Measurements from ENCODE around the gene UBAC1.
"Not testable (repeated sequence)": the region's sequence is repeated elsewhere in the genome, so short reads cannot be mapped to it uniquely, and the experiment has no call there.

The UBAC1 gene

DNA sequence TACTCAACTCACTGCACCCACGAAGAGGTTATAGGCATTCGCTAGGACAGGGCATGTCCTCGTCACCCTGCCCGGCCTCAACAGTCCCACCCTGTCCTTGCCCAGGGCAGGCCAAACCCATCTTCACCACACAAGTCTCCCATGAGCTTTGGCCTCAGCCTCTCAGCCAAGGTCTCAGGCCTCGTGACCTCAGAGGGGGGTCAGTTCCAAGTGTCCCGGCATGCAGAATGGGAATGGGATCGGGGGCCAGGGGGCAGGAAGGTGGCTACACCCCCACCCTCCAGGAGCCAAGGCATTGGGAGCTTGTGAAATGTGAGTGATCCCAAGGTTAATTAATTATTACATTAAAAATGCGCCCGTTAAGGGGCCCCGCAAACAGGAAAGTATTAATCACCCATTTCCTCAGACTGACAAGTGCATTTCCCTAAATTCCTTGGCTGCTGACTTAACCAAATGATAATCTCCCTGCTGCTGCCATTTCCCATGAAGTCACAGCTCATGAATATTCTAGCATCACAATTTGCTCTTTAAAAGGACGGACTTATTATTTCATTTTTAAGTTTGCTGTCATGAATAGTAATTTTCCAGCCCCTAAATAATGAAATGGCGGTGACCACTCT lies 8.0 kb upstream of the UBAC1 start:
- Histone ChIP-seq H3K4me1 (ENCODE audit: control insufficient read depth in 2 of 2, insufficient read depth in 2 of 2, low read length in 2 of 2) (peaks cover 0 to 3% of the 10 kb centered on the region in 2 donors), H3K9me3 (ENCODE audit: control insufficient read depth in 2 of 2, low read length in 2 of 2) (no peaks in the 10 kb centered on the region), H3K9ac (ENCODE audit: low read depth in 1 of 2, low read length in 2 of 2) (no peak overlapping the region), H3K27ac (ENCODE audit: low read depth in 2 of 2, low read length in 2 of 2) (peak overlapping the region in 1 of 2 donors; percentile 9), H3K27me3 (ENCODE audit: control insufficient read depth in 2 of 2, insufficient read depth in 2 of 2, low read length in 2 of 2) (peaks cover 0 to 2% of the 10 kb centered on the region in 2 donors), H3K36me3 (ENCODE audit: control insufficient read depth in 2 of 2, insufficient read depth in 2 of 2, low read length in 2 of 2) (no peaks in the 10 kb centered on the region), H3K4me3 (ENCODE audit: low read length in 2 of 2) (no peak overlapping the region)

DNA sequence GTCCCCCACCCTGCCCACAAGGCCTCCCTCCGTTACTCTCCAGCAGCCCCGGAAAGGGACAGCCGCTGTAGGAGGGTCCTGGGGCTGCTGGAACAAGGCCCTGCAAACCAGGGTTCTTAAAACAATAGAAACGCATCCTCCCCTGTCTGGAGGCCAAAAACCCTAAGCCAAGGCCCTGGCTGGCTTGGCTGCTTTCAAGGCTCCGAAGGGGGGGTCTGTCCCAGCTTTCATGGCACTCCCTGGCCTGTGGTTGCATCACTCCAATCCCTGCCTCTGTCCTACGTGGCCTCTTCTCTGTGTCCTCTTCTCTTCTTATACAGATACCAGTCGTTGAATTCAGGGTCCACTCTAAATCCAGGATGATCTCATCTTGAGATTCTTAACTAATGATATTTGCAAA lies 7.4 kb upstream of the UBAC1 start:
- H3K4me3 ChIP-seq (ENCODE audit: low read length in 2 of 2), result no peak overlapping the region
- H3K9me3 ChIP-seq (ENCODE audit: control insufficient read depth in 2 of 2, low read length in 2 of 2), result no peaks in the 10 kb centered on the region
- no peaks in the 10 kb centered on the region for H3K36me3 ChIP-seq (ENCODE audit: control insufficient read depth in 2 of 2, insufficient read depth in 2 of 2, low read length in 2 of 2)
- no peak overlapping the region for H3K27ac ChIP-seq (ENCODE audit: low read depth in 2 of 2, low read length in 2 of 2)
- H3K27me3 ChIP-seq (ENCODE audit: control insufficient read depth in 2 of 2, insufficient read depth in 2 of 2, low read length in 2 of 2), result peaks cover 0 to 2% of the 10 kb centered on the region in 2 donors
- H3K4me1 ChIP-seq (ENCODE audit: control insufficient read depth in 2 of 2, insufficient read depth in 2 of 2, low read length in 2 of 2), result peaks cover 0 to 3% of the 10 kb centered on the region in 2 donors
- H3K9ac ChIP-seq (ENCODE audit: low read depth in 1 of 2, low read length in 2 of 2), result no peak overlapping the region

DNA sequence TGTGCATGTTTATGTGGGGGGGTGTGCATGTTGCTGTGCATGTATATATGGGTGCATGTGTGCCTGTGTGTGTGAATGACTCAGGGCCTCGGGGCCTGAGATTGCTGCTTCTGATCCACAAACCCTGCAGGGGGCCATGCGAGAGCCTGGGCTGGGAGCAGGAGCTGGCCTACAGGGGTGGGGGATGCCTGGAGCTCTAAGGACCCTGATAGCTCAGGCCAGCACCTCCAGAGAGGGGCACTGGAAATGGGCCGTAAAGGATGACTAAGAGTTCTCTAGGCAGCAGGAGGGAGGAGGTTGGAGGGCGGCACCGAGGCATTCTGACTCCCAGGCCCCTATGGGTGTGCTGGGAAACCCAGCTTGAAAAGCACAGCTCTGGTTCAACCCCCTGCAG lies 6.9 kb upstream of the UBAC1 start:
- Histone ChIP-seq H3K36me3 (ENCODE audit: control insufficient read depth in 2 of 2, insufficient read depth in 2 of 2, low read length in 2 of 2) (no peaks in the 10 kb centered on the region), H3K27ac (ENCODE audit: low read depth in 2 of 2, low read length in 2 of 2) (no peak overlapping the region), H3K4me1 (ENCODE audit: control insufficient read depth in 2 of 2, insufficient read depth in 2 of 2, low read length in 2 of 2) (peaks cover 0 to 3% of the 10 kb centered on the region in 2 donors), H3K4me3 (ENCODE audit: low read length in 2 of 2) (peak overlapping the region in 1 of 2 donors; percentile 1), H3K27me3 (ENCODE audit: control insufficient read depth in 2 of 2, insufficient read depth in 2 of 2, low read length in 2 of 2) (peaks cover 0 to 2% of the 10 kb centered on the region in 2 donors), H3K9me3 (ENCODE audit: control insufficient read depth in 2 of 2, low read length in 2 of 2) (no peaks in the 10 kb centered on the region), H3K9ac (ENCODE audit: low read depth in 1 of 2, low read length in 2 of 2) (no peak overlapping the region)

GRCh38 chr9:135966916-135967260 lies 5.7 kb upstream of the UBAC1 start:
- not testable (repeated sequence) for H3K27me3 ChIP-seq (ENCODE audit: control insufficient read depth in 2 of 2, insufficient read depth in 2 of 2, low read length in 2 of 2); H3K27ac ChIP-seq (ENCODE audit: low read depth in 2 of 2, low read length in 2 of 2); H3K4me3 ChIP-seq (ENCODE audit: low read length in 2 of 2); H3K4me1 ChIP-seq (ENCODE audit: control insufficient read depth in 2 of 2, insufficient read depth in 2 of 2, low read length in 2 of 2); H3K9me3 ChIP-seq (ENCODE audit: control insufficient read depth in 2 of 2, low read length in 2 of 2); H3K36me3 ChIP-seq (ENCODE audit: control insufficient read depth in 2 of 2, insufficient read depth in 2 of 2, low read length in 2 of 2); H3K9ac ChIP-seq (ENCODE audit: low read depth in 1 of 2, low read length in 2 of 2)

DNA sequence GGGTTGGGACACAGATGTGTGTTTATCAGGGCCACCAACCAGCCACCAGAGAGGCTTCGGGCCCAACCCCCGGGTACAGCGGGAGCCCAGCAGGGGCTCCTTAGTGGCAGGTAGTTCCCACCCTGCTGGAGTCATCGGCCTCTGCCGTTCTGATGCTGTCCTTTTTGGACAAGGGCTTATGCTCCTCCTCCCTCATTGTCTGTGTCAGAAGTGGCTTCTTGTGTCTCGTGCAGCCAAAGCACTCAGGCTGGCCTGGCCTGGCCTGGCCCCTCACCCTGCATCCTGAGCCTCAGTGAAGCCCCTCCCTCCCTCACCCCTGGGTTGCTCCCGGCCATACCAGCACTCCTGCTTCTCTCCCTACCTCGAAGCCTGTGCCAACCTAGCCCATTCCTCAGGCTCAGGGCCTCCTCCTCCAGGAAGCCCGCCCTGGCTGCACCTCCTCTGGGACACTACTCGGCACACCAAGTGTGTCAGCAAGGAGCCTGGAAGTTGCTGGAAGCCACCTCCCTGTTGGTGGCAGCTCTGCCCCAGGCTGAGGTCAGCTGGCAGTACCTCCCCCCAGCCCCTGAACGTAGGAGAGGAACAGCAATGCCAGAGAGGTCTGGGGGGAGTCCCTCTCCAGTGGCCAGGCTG lies 4.1 kb upstream of the UBAC1 start:
- Histone ChIP-seq H3K9me3 (ENCODE audit: control insufficient read depth in 2 of 2, low read length in 2 of 2) (no peaks in the 10 kb centered on the region), H3K27me3 (ENCODE audit: control insufficient read depth in 2 of 2, insufficient read depth in 2 of 2, low read length in 2 of 2) (peaks cover 0 to 2% of the 10 kb centered on the region in 2 donors), H3K4me3 (ENCODE audit: low read length in 2 of 2) (no peak overlapping the region), H3K4me1 (ENCODE audit: control insufficient read depth in 2 of 2, insufficient read depth in 2 of 2, low read length in 2 of 2) (peaks cover 1 to 6% of the 10 kb centered on the region in 2 donors), H3K27ac (ENCODE audit: low read depth in 2 of 2, low read length in 2 of 2) (no peak overlapping the region), H3K9ac (ENCODE audit: low read depth in 1 of 2, low read length in 2 of 2) (no peak overlapping the region), H3K36me3 (ENCODE audit: control insufficient read depth in 2 of 2, insufficient read depth in 2 of 2, low read length in 2 of 2) (no peaks in the 10 kb centered on the region)

DNA sequence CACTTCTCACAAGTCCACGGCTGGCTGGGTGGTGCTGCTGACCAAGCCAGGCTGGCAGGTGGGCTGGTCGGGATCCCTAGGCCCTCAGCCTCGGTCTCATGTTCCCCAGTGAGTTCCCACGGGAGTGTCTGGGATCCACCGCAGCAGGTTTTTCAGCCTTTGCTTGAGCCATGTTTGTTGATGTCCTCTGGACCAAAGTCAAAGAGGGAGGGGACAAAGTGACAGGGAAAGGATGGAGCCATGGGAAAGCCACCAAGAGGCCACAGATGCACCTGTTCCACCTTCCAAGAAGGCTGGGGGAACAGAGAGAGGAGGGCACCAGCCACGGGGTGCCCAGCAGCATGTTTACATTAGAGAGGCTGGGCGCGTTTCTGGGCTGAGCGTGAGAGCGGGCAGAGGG lies 2.8 kb upstream of the UBAC1 start:
- Histone ChIP-seq H3K9me3 (ENCODE audit: control insufficient read depth in 2 of 2, low read length in 2 of 2) (no peaks in the 10 kb centered on the region), H3K27ac (ENCODE audit: low read depth in 2 of 2, low read length in 2 of 2) (no peak overlapping the region), H3K4me1 (ENCODE audit: control insufficient read depth in 2 of 2, insufficient read depth in 2 of 2, low read length in 2 of 2) (peaks cover 9 to 14% of the 10 kb centered on the region in 2 donors), H3K36me3 (ENCODE audit: control insufficient read depth in 2 of 2, insufficient read depth in 2 of 2, low read length in 2 of 2) (no peaks in the 10 kb centered on the region), H3K4me3 (ENCODE audit: low read length in 2 of 2) (no peak overlapping the region), H3K9ac (ENCODE audit: low read depth in 1 of 2, low read length in 2 of 2) (no peak overlapping the region), H3K27me3 (ENCODE audit: control insufficient read depth in 2 of 2, insufficient read depth in 2 of 2, low read length in 2 of 2) (peaks cover 0 to under 1% of the 10 kb centered on the region in 2 donors)

DNA sequence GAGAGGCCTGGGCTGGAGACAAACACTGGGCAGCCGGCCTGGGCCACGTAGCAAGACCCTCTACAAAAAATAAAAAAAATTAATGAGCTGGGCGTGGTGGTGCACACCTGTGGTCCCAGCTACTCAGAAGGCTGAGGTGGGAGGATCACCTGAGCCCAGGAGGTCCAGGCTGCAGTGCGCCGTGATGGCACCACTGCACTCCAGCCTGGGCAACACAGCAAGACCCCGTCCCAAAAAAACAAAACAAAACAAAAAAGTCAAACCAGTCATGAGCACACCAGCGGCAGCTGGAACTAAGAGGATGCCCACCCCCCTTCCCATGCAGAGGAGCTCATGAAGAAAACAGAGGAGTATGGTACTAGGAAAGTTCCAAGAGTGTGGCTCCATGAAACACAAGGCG lies 2.2 kb upstream of the UBAC1 start:
- Histone ChIP-seq H3K9me3 (ENCODE audit: control insufficient read depth in 2 of 2, low read length in 2 of 2) (no peaks in the 10 kb centered on the region), H3K4me3 (ENCODE audit: low read length in 2 of 2) (no peak overlapping the region), H3K4me1 (ENCODE audit: control insufficient read depth in 2 of 2, insufficient read depth in 2 of 2, low read length in 2 of 2) (peaks cover 9 to 14% of the 10 kb centered on the region in 2 donors), H3K9ac (ENCODE audit: low read depth in 1 of 2, low read length in 2 of 2) (no peak overlapping the region), H3K27me3 (ENCODE audit: control insufficient read depth in 2 of 2, insufficient read depth in 2 of 2, low read length in 2 of 2) (no peaks in the 10 kb centered on the region), H3K36me3 (ENCODE audit: control insufficient read depth in 2 of 2, insufficient read depth in 2 of 2, low read length in 2 of 2) (no peaks in the 10 kb centered on the region), H3K27ac (ENCODE audit: low read depth in 2 of 2, low read length in 2 of 2) (no peak overlapping the region)

GRCh38 chr9:135962696-135963307 lies 1.6 kb upstream of the UBAC1 start:
- H3K4me3 ChIP-seq (ENCODE audit: low read length in 2 of 2), result no peak overlapping the region
- H3K4me1 ChIP-seq (ENCODE audit: control insufficient read depth in 2 of 2, insufficient read depth in 2 of 2, low read length in 2 of 2), result peaks cover 9 to 13% of the 10 kb centered on the region in 2 donors
- no peak overlapping the region for H3K27ac ChIP-seq (ENCODE audit: low read depth in 2 of 2, low read length in 2 of 2)
- no peaks in the 10 kb centered on the region for H3K36me3 ChIP-seq (ENCODE audit: control insufficient read depth in 2 of 2, insufficient read depth in 2 of 2, low read length in 2 of 2)
- no peaks in the 10 kb centered on the region for H3K9me3 ChIP-seq (ENCODE audit: control insufficient read depth in 2 of 2, low read length in 2 of 2)
- no peaks in the 10 kb centered on the region for H3K27me3 ChIP-seq (ENCODE audit: control insufficient read depth in 2 of 2, insufficient read depth in 2 of 2, low read length in 2 of 2)
- no peak overlapping the region for H3K9ac ChIP-seq (ENCODE audit: low read depth in 1 of 2, low read length in 2 of 2)

DNA sequence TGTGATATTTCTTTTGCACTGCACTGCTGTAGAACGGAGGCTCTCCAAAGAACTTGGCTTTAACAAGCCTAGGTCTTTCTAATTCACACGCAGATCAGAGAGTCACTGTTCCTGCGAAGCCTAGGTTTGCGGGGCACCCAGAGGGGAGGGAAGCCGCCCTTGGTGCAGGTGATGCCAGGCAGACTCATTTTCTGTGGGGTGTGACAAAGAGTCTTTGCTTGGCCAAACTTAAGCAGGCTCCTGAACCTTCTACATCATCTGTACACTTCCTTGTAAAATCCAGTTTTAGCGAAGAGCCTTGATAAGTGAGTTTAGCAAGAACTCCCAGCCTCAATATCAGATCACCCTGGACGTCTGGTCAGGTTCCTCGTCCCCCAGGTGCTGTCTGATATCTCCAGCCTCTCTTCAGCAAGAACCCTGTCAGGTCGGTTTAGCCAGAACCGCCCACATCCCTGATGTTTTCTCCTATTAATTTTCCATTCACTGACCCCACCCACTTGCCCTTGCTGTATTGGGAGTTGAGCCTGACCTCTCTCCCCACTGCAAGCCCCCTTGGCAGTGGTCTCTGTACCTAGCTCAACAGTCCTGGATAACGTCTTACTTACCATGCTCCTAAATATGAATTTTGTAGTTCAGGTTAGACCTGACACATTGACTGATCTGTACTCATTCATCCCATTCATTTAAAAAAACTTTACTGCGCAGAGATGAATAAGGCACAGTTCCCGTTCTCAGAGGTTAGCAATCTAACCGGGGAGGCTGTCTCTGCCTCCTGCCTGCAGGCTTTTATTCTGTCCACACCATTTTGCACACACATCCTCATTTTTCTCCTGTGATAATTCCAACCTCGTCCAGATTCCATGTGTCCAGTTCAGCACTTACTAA lies 880 bp upstream of the UBAC1 start:
- no peak overlapping the region for H3K27ac ChIP-seq (ENCODE audit: low read depth in 2 of 2, low read length in 2 of 2)
- H3K4me3 ChIP-seq (ENCODE audit: low read length in 2 of 2), result no peak overlapping the region

More for the DNA sequence above, 880 bp upstream of the UBAC1 start:
- H3K9me3 ChIP-seq (ENCODE audit: control insufficient read depth in 2 of 2, low read length in 2 of 2), result no peaks in the 10 kb centered on the region
- no peak overlapping the region for H3K9ac ChIP-seq (ENCODE audit: low read depth in 1 of 2, low read length in 2 of 2)
- H3K27me3 ChIP-seq (ENCODE audit: control insufficient read depth in 2 of 2, insufficient read depth in 2 of 2, low read length in 2 of 2), result no peaks in the 10 kb centered on the region
- H3K36me3 ChIP-seq (ENCODE audit: control insufficient read depth in 2 of 2, insufficient read depth in 2 of 2, low read length in 2 of 2), result no peaks in the 10 kb centered on the region
- H3K4me1 ChIP-seq (ENCODE audit: control insufficient read depth in 2 of 2, insufficient read depth in 2 of 2, low read length in 2 of 2), result peaks cover 9 to 11% of the 10 kb centered on the region in 2 donors

All from mucosa of rectum (tissue), 2 donors.